GM18498 (cell line): ENCODE results near the gene NBEA.
A peak's percentile ranks its signal among the peaks of the same experiment; 100 is the strongest.
"Not testable (repeated sequence)": the region's sequence is repeated elsewhere in the genome, so short reads cannot be mapped to it uniquely, and the experiment has no call there.

Source experiments
- ATAC-seq: cut with Tn5 transposase; IDR thresholded peaks from one replicate; pipeline ENCODE4 v1.9.1; 2021; ENCODE audit warnings: mild to moderate bottlenecking, moderate library complexity; ENCODE audit not compliant: unreplicated experiment

NBEA gene

GRCh38 chr13:35058585-35058984 lies 116.5 kb downstream of the NBEA start:
- peak; percentile 84 for ATAC-seq

- ATAC-seq = no peak
Observed at GRCh38 chr13:35086667-35087066, 144.6 kb downstream of the NBEA start.

- ATAC-seq = no peak
Observed at GRCh38 chr13:35092251-35092650, 150.2 kb downstream of the NBEA start.

- ATAC-seq = no peak
Observed at GRCh38 chr13:35092751-35093150, 150.7 kb downstream of the NBEA start.

GRCh38 chr13:35093356-35093755 lies 151.3 kb downstream of the NBEA start:
- ATAC-seq = no peak

- ATAC-seq = not testable (repeated sequence)
Observed at GRCh38 chr13:35106771-35107170, 164.7 kb downstream of the NBEA start.

- ATAC-seq = no peak
Observed at GRCh38 chr13:35107535-35107934, 165.5 kb downstream of the NBEA start.

- not testable (repeated sequence) for ATAC-seq
Observed at GRCh38 chr13:35113612-35114011, 171.5 kb downstream of the NBEA start.

- ATAC-seq = no peak
Observed at GRCh38 chr13:35127466-35127865, 185.4 kb downstream of the NBEA start.

- no peak for ATAC-seq
Observed at GRCh38 chr13:35129500-35129899, 187.4 kb downstream of the NBEA start.

- ATAC-seq = no peak
Observed at GRCh38 chr13:35131471-35131870, 189.4 kb downstream of the NBEA start.

GRCh38 chr13:35136585-35136984 lies 194.5 kb downstream of the NBEA start:
- no peak for ATAC-seq

- ATAC-seq = no peak
Observed at GRCh38 chr13:35139591-35139990, 197.5 kb downstream of the NBEA start.

GRCh38 chr13:35140321-35140720 lies 198.3 kb downstream of the NBEA start:
- ATAC-seq = no peak

- no peak for ATAC-seq
Observed at GRCh38 chr13:35140831-35141230, 198.8 kb downstream of the NBEA start.

- ATAC-seq = no peak
Observed at GRCh38 chr13:35143123-35143522, 201.1 kb downstream of the NBEA start.

- ATAC-seq = no peak
Observed at GRCh38 chr13:35144166-35144890, 202.3 kb downstream of the NBEA start.

- no peak for ATAC-seq
Observed at GRCh38 chr13:35146686-35147085, 204.6 kb downstream of the NBEA start.

- ATAC-seq = peak; percentile 68
Observed at GRCh38 chr13:35157143-35157755, 215.2 kb downstream of the NBEA start.

- no peak for ATAC-seq
Observed at GRCh38 chr13:35159041-35159440, 217.0 kb downstream of the NBEA start.

- ATAC-seq = no peak
Observed at GRCh38 chr13:35160896-35161295, 218.8 kb downstream of the NBEA start.

GRCh38 chr13:35162420-35162819 lies 220.3 kb downstream of the NBEA start:
- no peak for ATAC-seq

- peak; percentile 68 for ATAC-seq
Observed at GRCh38 chr13:35163674-35164073, 221.6 kb downstream of the NBEA start.
